ENCODE results near the gene CFTR.

- no peak for TF ChIP-seq CTCF (IDR thresholded peaks at IDR 0.05)
- no peak for TF ChIP-seq POLR2A (IDR thresholded peaks at IDR 0.05)
Measured at GRCh38 chr7:117468174-117468573, 11.7 kb upstream of the CFTR start.

Data from body of pancreas (tissue), 4 donors.